GM11168 (cell line): ENCODE results near the gene CIDEA.

Source experiments
- in situ Hi-C: fragments of 300-500 bp; cut with MboI; formaldehyde crosslinking; loops from one replicate; pipeline ENCODE4 v1.12.0; 2022; ENCODE audit warnings: low sequenced_read_pairs; ENCODE audit not compliant: unreplicated experiment

CIDEA gene

GRCh38 chr18:12291161-12291560 is 37.0 kb downstream of the CIDEA start:
- in situ Hi-C loops: no loop called here

- in situ Hi-C loops: no loop called here
Observed at GRCh38 chr18:12291690-12292089, 37.5 kb downstream of the CIDEA start.

- in situ Hi-C loops: no loop called here
Observed at GRCh38 chr18:12293831-12294230, 39.7 kb downstream of the CIDEA start.

- in situ Hi-C loops: no loop called here
Observed at GRCh38 chr18:12295389-12296086, 41.4 kb downstream of the CIDEA start.

GRCh38 chr18:12296087-12296403 is 41.9 kb downstream of the CIDEA start:
- in situ Hi-C loops: no loop called here

- in situ Hi-C loops: no loop called here
Observed at GRCh38 chr18:12296457-12296856, 42.3 kb downstream of the CIDEA start.

- in situ Hi-C loops: no loop called here
Observed at GRCh38 chr18:12299862-12300261, 45.7 kb downstream of the CIDEA start.

GRCh38 chr18:12301263-12302005 is 47.3 kb downstream of the CIDEA start:
- in situ Hi-C loops: no loop called here

GRCh38 chr18:12302391-12303147 is 48.4 kb downstream of the CIDEA start:
- in situ Hi-C loops: no loop called here

GRCh38 chr18:12304351-12305210 is 50.4 kb downstream of the CIDEA start:
- in situ Hi-C loops: no loop called here

GRCh38 chr18:12305211-12305610 is 51.0 kb downstream of the CIDEA start:
- in situ Hi-C loops: no loop called here

GRCh38 chr18:12305930-12306629 is 51.9 kb downstream of the CIDEA start:
- in situ Hi-C loops: no loop called here

GRCh38 chr18:12306752-12307700 is 52.9 kb downstream of the CIDEA start:
- in situ Hi-C loops: no loop called here

GRCh38 chr18:12307701-12308385 is 53.7 kb downstream of the CIDEA start, which contains the start of gene TUBB6:
Gene TUBB6 (plus strand): TSS chr18:12308241. CDS start chr18:12308293, 52 bp downstream.
- in situ Hi-C loops: no loop called here

GRCh38 chr18:12308386-12309100 is 54.4 kb downstream of the CIDEA start:
- in situ Hi-C loops: no loop called here

- in situ Hi-C loops: no loop called here
Observed at GRCh38 chr18:12309683-12310198, 55.6 kb downstream of the CIDEA start.

- in situ Hi-C loops: no loop called here
Observed at GRCh38 chr18:12310762-12311161, 56.6 kb downstream of the CIDEA start.
